Type B pancreatic cell (in vitro differentiated cells): ENCODE results near the gene LST1. TPM values are rescaled to one million over a fixed set of nuclear protein-coding genes. Genes with fewer than 3 reads are reported as not detected.

Experiments used
- DNase-seq: peaks from one replicate; pipeline ENCODE4 v3.0.0; 2021; ENCODE audit warnings: mixed read lengths; ENCODE audit not compliant: unreplicated experiment; ENCODE audit errors: extremely low spot score
- H3K27ac Mint-ChIP-seq: 2 replicates; pipeline ENCODE4 v1.8.0; 2021; ENCODE audit warnings: mild to moderate bottlenecking, mixed read lengths
- H3K27me3 Mint-ChIP-seq: 2 replicates; pipeline ENCODE4 v1.8.0; 2021; ENCODE audit warnings: mixed read lengths
- H3K36me3 Mint-ChIP-seq: 2 replicates; pipeline ENCODE4 v1.8.0; 2021; ENCODE audit warnings: mixed read lengths
- H3K4me1 Mint-ChIP-seq: one replicate; pipeline ENCODE4 v1.8.0; 2021; ENCODE audit warnings: mixed read lengths; ENCODE audit not compliant: unreplicated experiment
- H3K4me3 Mint-ChIP-seq: 2 replicates; pipeline ENCODE4 v1.8.0; 2021; ENCODE audit warnings: mild to moderate bottlenecking, mixed read lengths
- H3K9me3 Mint-ChIP-seq: 2 replicates; pipeline ENCODE4 v1.8.0; 2021; ENCODE audit warnings: mixed read lengths
- total RNA-seq: library from RNA; stranded (reverse); gene quantifications from 2 replicates; pipeline ENCODE4 v1.2.1, GENCODE V29; 2021; ENCODE audit warnings: low replicate concordance
- TF ChIP-seq, protein P1 (sequence below): fragments of 200-600 bp; sonication (generic); conservative IDR thresholded peaks from 2 replicates; pipeline ENCODE4 v1.5.0; 2021; ENCODE audit warnings: antibody characterized with exemption, mild to moderate bottlenecking

LST1 gene
- total RNA-seq, 1 donor from 2014 or later = not detected

DNA sequence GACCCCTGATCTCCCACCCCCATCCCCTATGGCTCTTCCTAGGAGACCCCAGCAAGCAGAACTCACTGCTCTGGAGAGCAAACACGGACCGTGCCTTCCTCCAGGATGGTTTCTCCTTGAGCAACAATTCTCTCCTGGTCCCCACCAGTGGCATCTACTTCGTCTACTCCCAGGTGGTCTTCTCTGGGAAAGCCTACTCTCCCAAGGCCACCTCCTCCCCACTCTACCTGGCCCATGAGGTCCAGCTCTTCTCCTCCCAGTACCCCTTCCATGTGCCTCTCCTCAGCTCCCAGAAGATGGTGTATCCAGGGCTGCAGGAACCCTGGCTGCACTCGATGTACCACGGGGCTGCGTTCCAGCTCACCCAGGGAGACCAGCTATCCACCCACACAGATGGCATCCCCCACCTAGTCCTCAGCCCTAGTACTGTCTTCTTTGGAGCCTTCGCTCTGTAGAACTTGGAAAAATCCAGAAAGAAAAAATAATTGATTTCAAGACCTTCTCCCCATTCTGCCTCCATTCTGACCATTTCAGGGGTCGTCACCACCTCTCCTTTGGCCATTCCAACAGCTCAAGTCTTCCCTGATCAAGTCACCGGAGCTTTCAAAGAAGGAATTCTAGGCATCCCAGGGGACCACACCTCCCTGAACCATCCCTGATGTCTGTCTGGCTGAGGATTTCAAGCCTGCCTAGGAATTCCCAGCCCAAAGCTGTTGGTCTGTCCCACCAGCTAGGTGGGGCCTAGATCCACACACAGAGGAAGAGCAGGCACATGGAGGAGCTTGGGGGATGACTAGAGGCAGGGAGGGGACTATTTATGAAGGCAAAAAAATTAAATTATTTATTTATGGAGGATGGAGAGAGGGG, 12.6 kb upstream of the LST1 start:
- H3K36me3 Mint-ChIP-seq = no peaks in the 10 kb centered on the region
- no peaks in the 10 kb centered on the region for H3K9me3 Mint-ChIP-seq
- no peaks in the 10 kb centered on the region for H3K4me1 Mint-ChIP-seq
- H3K27me3 Mint-ChIP-seq = peaks cover 39% of the 10 kb centered on the region
- TF ChIP-seq, protein P1, sequence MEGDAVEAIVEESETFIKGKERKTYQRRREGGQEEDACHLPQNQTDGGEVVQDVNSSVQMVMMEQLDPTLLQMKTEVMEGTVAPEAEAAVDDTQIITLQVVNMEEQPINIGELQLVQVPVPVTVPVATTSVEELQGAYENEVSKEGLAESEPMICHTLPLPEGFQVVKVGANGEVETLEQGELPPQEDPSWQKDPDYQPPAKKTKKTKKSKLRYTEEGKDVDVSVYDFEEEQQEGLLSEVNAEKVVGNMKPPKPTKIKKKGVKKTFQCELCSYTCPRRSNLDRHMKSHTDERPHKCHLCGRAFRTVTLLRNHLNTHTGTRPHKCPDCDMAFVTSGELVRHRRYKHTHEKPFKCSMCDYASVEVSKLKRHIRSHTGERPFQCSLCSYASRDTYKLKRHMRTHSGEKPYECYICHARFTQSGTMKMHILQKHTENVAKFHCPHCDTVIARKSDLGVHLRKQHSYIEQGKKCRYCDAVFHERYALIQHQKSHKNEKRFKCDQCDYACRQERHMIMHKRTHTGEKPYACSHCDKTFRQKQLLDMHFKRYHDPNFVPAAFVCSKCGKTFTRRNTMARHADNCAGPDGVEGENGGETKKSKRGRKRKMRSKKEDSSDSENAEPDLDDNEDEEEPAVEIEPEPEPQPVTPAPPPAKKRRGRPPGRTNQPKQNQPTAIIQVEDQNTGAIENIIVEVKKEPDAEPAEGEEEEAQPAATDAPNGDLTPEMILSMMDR = no peak
- H3K4me3 Mint-ChIP-seq = no peak overlapping the region
- no peak for DNase-seq
- H3K27ac Mint-ChIP-seq = no peak overlapping the region

- Mint-ChIP-seq H3K36me3 (no peaks in the 10 kb centered on the region), H3K27me3 (peaks cover 32% of the 10 kb centered on the region), H3K4me3 (no peak overlapping the region), H3K27ac (no peak overlapping the region), H3K4me1 (no peaks in the 10 kb centered on the region), H3K9me3 (no peaks in the 10 kb centered on the region)
- TF ChIP-seq, protein P1 = no peak
- DNase-seq = no peak
Observed at GRCh38 chr6:31574106-31575061, 11.7 kb upstream of the LST1 start.

DNA sequence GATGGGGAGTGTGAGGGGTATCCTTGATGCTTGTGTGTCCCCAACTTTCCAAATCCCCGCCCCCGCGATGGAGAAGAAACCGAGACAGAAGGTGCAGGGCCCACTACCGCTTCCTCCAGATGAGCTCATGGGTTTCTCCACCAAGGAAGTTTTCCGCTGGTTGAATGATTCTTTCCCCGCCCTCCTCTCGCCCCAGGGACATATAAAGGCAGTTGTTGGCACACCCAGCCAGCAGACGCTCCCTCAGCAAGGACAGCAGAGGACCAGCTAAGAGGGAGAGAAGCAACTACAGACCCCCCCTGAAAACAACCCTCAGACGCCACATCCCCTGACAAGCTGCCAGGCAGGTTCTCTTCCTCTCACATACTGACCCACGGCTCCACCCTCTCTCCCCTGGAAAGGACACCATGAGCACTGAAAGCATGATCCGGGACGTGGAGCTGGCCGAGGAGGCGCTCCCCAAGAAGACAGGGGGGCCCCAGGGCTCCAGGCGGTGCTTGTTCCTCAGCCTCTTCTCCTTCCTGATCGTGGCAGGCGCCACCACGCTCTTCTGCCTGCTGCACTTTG, 10.7 kb upstream of the LST1 start, which contains the start of gene TNF:
Gene TNF (plus strand): TSS at position 231 of the 567 bp plus-strand sequence. CDS start 177 bp downstream, at position 408.
- Mint-ChIP-seq H3K27me3 (peaks cover 26% of the 10 kb centered on the region), H3K9me3 (no peaks in the 10 kb centered on the region), H3K36me3 (no peaks in the 10 kb centered on the region), H3K4me1 (peaks cover 1% of the 10 kb centered on the region), H3K27ac (no peak within 1 kb of the TSS), H3K4me3 (peak within 1 kb of the TSS; percentile 4)
- TF ChIP-seq, protein P1 = no peak
- no peak for DNase-seq

DNA sequence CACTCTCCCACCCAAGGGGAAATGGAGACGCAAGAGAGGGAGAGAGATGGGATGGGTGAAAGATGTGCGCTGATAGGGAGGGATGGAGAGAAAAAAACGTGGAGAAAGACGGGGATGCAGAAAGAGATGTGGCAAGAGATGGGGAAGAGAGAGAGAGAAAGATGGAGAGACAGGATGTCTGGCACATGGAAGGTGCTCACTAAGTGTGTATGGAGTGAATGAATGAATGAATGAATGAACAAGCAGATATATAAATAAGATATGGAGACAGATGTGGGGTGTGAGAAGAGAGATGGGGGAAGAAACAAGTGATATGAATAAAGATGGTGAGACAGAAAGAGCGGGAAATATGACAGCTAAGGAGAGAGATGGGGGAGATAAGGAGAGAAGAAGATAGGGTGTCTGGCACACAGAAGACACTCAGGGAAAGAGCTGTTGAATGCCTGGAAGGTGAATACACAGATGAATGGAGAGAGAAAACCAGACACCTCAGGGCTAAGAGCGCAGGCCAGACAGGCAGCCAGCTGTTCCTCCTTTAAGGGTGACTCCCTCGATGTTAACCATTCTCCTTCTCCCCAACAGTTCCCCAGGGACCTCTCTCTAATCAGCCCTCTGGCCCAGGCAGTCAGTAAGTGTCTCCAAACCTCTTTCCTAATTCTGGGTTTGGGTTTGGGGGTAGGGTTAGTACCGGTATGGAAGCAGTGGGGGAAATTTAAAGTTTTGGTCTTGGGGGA, 10.0 kb upstream of the LST1 start:
- peaks cover 29% of the 10 kb centered on the region for H3K27me3 Mint-ChIP-seq
- no peaks in the 10 kb centered on the region for H3K36me3 Mint-ChIP-seq
- peak overlapping the region; percentile 4 for H3K4me3 Mint-ChIP-seq
- peaks cover 6% of the 10 kb centered on the region for H3K4me1 Mint-ChIP-seq
- TF ChIP-seq, protein P1 = no peak
- no peak overlapping the region for H3K27ac Mint-ChIP-seq
- no peaks in the 10 kb centered on the region for H3K9me3 Mint-ChIP-seq
- DNase-seq = no peak
